ENCODE measurements around the gene LY6G5C.

The LY6G5C gene

GRCh38 chr6:31642798-31643570, 37.9 kb downstream of the LY6G5C start:
- in situ Hi-C loops (cut with MboI; ENCODE audit: low sequenced_read_pairs): no loop called here

- in situ Hi-C loops (cut with MboI; ENCODE audit: low sequenced_read_pairs): no loop called here
Observed at GRCh38 chr6:31641370-31641769, 39.5 kb downstream of the LY6G5C start.

- in situ Hi-C loops (cut with MboI; ENCODE audit: low sequenced_read_pairs): no loop called here
Observed at GRCh38 chr6:31640612-31641011, 40.3 kb downstream of the LY6G5C start.

GRCh38 chr6:31639449-31639861, 41.4 kb downstream of the LY6G5C start:
- in situ Hi-C loops (cut with MboI; ENCODE audit: low sequenced_read_pairs): no loop called here

- in situ Hi-C loops (cut with MboI; ENCODE audit: low sequenced_read_pairs): no loop called here
Observed at GRCh38 chr6:31639043-31639442, 41.8 kb downstream of the LY6G5C start.

GRCh38 chr6:31636698-31637596, 43.9 kb downstream of the LY6G5C start:
- in situ Hi-C loops (cut with MboI; ENCODE audit: low sequenced_read_pairs): no loop called here

- in situ Hi-C loops (cut with MboI; ENCODE audit: low sequenced_read_pairs): no loop called here
Observed at GRCh38 chr6:31634969-31635575, 45.8 kb downstream of the LY6G5C start.

GRCh38 chr6:31634131-31634530, 46.7 kb downstream of the LY6G5C start:
- in situ Hi-C loops (cut with MboI; ENCODE audit: low sequenced_read_pairs): no loop called here

- in situ Hi-C loops (cut with MboI; ENCODE audit: low sequenced_read_pairs): no loop called here
Observed at GRCh38 chr6:31633447-31633846, 47.4 kb downstream of the LY6G5C start.

GRCh38 chr6:31632279-31632946, 48.5 kb downstream of the LY6G5C start:
- in situ Hi-C loops (cut with MboI; ENCODE audit: low sequenced_read_pairs): no loop called here

- in situ Hi-C loops (cut with MboI; ENCODE audit: low sequenced_read_pairs): no loop called here
Observed at GRCh38 chr6:31631681-31632278, 49.1 kb downstream of the LY6G5C start.

- in situ Hi-C loops (cut with MboI; ENCODE audit: low sequenced_read_pairs): no loop called here
Observed at GRCh38 chr6:31631209-31631608, 49.7 kb downstream of the LY6G5C start.

GRCh38 chr6:31630177-31630934, 50.5 kb downstream of the LY6G5C start:
- in situ Hi-C loops (cut with MboI; ENCODE audit: low sequenced_read_pairs): no loop called here

- in situ Hi-C loops (cut with MboI; ENCODE audit: low sequenced_read_pairs): no loop called here
Observed at GRCh38 chr6:31629014-31629413, 51.9 kb downstream of the LY6G5C start.

GRCh38 chr6:31627690-31628287, 53.1 kb downstream of the LY6G5C start:
- in situ Hi-C loops (cut with MboI; ENCODE audit: low sequenced_read_pairs): no loop called here

- in situ Hi-C loops (cut with MboI; ENCODE audit: low sequenced_read_pairs): no loop called here
Observed at GRCh38 chr6:31626952-31627351, 53.9 kb downstream of the LY6G5C start.

Data from HL-60/S4 treated with retinoic acid at 250 ng/mL for 4 days and 3 days (cell line).